Endothelial cell of umbilical vein (primary cell): ENCODE measurements around the gene IRF8. TPM values are rescaled to one million over a fixed set of nuclear protein-coding genes. Genes with fewer than 3 reads are reported as not detected.

Experiments
- BruUV-seq: library from RNA; stranded (reverse); fragments of 400-500 nt; replicated peaks from 2 replicates; lab custom pipeline; 2021; lab: Mats Ljungman, UMichigan
- CTCF ChIA-PET: fragments of 300-600, 350-600 bp; sonication (Branson Sonifier 250); formaldehyde crosslinking; loops from one replicate; lab custom pipeline; 2021; ENCODE audit warnings: antibody characterized with exemption, inconsistent platforms; lab: Charles Lee
- POLR2A ChIA-PET: fragments of 300-600, 350-600 bp; sonication (Branson Sonifier 250); formaldehyde crosslinking; loops from one replicate; lab custom pipeline; 2021; ENCODE audit warnings: antibody characterized with exemption, inconsistent platforms; lab: Charles Lee
- DNase-seq: peaks from one replicate; pipeline ENCODE4 v3.0.0-alpha.2; 2011; ENCODE audit warnings: low read depth, low spot score
- FAIRE-seq: peaks from 2 replicates; lab custom pipeline; 2011; peaks lifted over from hg19 to GRCh38; lab: Jason Lieb, UNC
- H2AFZ ChIP-seq: 2 replicates; pipeline ENCODE4 v1.6.0; 2012; ENCODE audit warnings: low read depth, low read length, control low read depth, inconsistent platforms
- H3K27ac ChIP-seq: 2 replicates; pipeline ENCODE4 v1.5.1; 2011; ENCODE audit warnings: low read depth, mild to moderate bottlenecking, control low read depth, low read length, moderate library complexity; ENCODE audit not compliant: insufficient read depth
- H3K27me3 ChIP-seq, 2 experiments: 2 replicates each; pipeline versions ENCODE4 v1.6.0 to v1.6.1; 2011; ENCODE audit warnings: low read length in 2 of 2, mixed read lengths in 1 of 2; ENCODE audit not compliant: control insufficient read depth in 2 of 2, insufficient read depth in 2 of 2
- H3K36me3 ChIP-seq, 2 experiments: 2 replicates in 1 of 2; 3 replicates in 1 of 2; pipeline ENCODE4 v1.5.1; 2011; ENCODE audit warnings: low read length in 2 of 2, mild to moderate bottlenecking in 1 of 2, moderate library complexity in 1 of 2; ENCODE audit not compliant: control insufficient read depth in 2 of 2, insufficient read depth in 2 of 2; ENCODE audit errors: extremely low read depth in 1 of 2
- H3K4me1 ChIP-seq: 3 replicates; pipeline ENCODE4 v1.5.1; 2011; ENCODE audit warnings: mild to moderate bottlenecking, low read length; ENCODE audit not compliant: control insufficient read depth, insufficient read depth; ENCODE audit errors: extremely low read depth
- H3K4me2 ChIP-seq: 2 replicates; pipeline ENCODE4 v1.6.1; 2011; ENCODE audit warnings: low read length, control low read depth, mixed read lengths; ENCODE audit not compliant: insufficient read depth
- H3K4me3 ChIP-seq, 3 experiments: fragments of 200-600 bp in 1 of 3; sonication (generic), shearing (Covaris generic) in 1 of 3; replicated peaks in 1 of 3; 2 replicates each; pipeline ENCODE4 v1.5.1; 2011 to 2016; ENCODE audit warnings: control low read depth in 3 of 3, low read length in 3 of 3, mild to moderate bottlenecking in 2 of 3, inconsistent platforms in 1 of 3, low read depth in 1 of 3, moderate library complexity in 1 of 3; ENCODE audit not compliant: insufficient read depth in 1 of 3
- H3K79me2 ChIP-seq: 2 replicates; pipeline ENCODE4 v1.6.0; 2012; ENCODE audit warnings: low read length, inconsistent platforms; ENCODE audit not compliant: control insufficient read depth, insufficient read depth
- H3K9ac ChIP-seq: replicated peaks from 2 replicates; pipeline ENCODE3; 2011; ENCODE audit warnings: low read length, control low read depth; ENCODE audit not compliant: insufficient read depth; ENCODE audit errors: extremely low read depth
- H3K9me1 ChIP-seq: replicated peaks from 3 replicates; pipeline ENCODE4 v1.6.0; 2011; ENCODE audit warnings: mild to moderate bottlenecking, low read length; ENCODE audit not compliant: control insufficient read depth, insufficient read depth; ENCODE audit errors: extremely low read depth
- H3K9me3 ChIP-seq: replicated peaks from 2 replicates; pipeline ENCODE4 v1.5.1; 2012; ENCODE audit warnings: low read length, inconsistent platforms; ENCODE audit not compliant: control insufficient read depth, insufficient read depth
- H4K20me1 ChIP-seq: replicated peaks from 2 replicates; pipeline ENCODE3; 2011; ENCODE audit warnings: mild to moderate bottlenecking, low read length; ENCODE audit not compliant: control insufficient read depth, insufficient read depth; ENCODE audit errors: extremely low read depth
- CTCF ChIP-seq, 2 donors: IDR thresholded peaks; 1 replicate in 1 of 2; 2 replicates in 1 of 2; pipeline ENCODE4 v1.5.1; 2011; ENCODE audit warnings: low read length in 2 of 2, mild to moderate bottlenecking in 2 of 2, moderate library complexity in 2 of 2, control low read depth in 1 of 2, inconsistent platforms in 1 of 2, low read depth in 1 of 2; ENCODE audit not compliant: insufficient read depth in 1 of 2; ENCODE audit errors: extremely low read depth in 1 of 2
- FOS ChIP-seq: IDR thresholded peaks from 2 replicates; pipeline ENCODE4 v1.6.1; 2011; ENCODE audit warnings: mild to moderate bottlenecking, low read length, moderate library complexity, borderline replicate concordance; ENCODE audit not compliant: insufficient read depth
- MYC ChIP-seq: IDR thresholded peaks from one replicate; pipeline ENCODE4 v1.6.1; 2011; ENCODE audit warnings: mild to moderate bottlenecking, low read depth, low read length
- POLR2AphosphoS5 ChIP-seq: IDR thresholded peaks from 2 replicates; pipeline ENCODE4 v1.6.1; 2012; ENCODE audit warnings: low read depth, mild to moderate bottlenecking, control low read depth, low read length, moderate library complexity; ENCODE audit not compliant: insufficient read depth
- dilution Hi-C: fragments of 300-500 bp; cut with MboI; formaldehyde crosslinking; loops from one replicate; pipeline ENCODE4 v1.15.0; 2019; ENCODE audit warnings: low sequenced_read_pairs; ENCODE audit not compliant: extremely low pct_ligation_motif_present
- intact Hi-C: fragments of 100-400 bp; cut with micrococcal nuclease; formaldehyde crosslinking; loops from one replicate; pipeline ENCODE4 v1.10.0; 2022
- polyA plus RNA-seq, 4 experiments: library from polyadenylated mRNA; depleted of rRNA in 3 of 4; stranded (reverse) in 3 of 4; unstranded in 1 of 4; fragments of >200 nt; gene quantifications; 2 replicates each; pipeline versions ENCODE4 v1.2.1 to v1.2.3, GENCODE V29; 2011 to 2012; ENCODE audit warnings: missing spikeins in 1 of 4
- total RNA-seq: library from RNA; stranded (reverse); gene quantifications from 2 replicates; pipeline ENCODE4 v1.2.3, GENCODE V29; 2021
- TF ChIP-seq, protein P1 (sequence below): IDR thresholded peaks from 2 replicates; pipeline ENCODE4 v1.6.1; 2011; ENCODE audit not compliant: insufficient read depth, insufficient read length

IRF8 gene
- total and polyA plus RNA-seq, 2 donors (not counting 3 experiments of a cell fraction or from before 2014, with no cell fraction given): not detected

DNA sequence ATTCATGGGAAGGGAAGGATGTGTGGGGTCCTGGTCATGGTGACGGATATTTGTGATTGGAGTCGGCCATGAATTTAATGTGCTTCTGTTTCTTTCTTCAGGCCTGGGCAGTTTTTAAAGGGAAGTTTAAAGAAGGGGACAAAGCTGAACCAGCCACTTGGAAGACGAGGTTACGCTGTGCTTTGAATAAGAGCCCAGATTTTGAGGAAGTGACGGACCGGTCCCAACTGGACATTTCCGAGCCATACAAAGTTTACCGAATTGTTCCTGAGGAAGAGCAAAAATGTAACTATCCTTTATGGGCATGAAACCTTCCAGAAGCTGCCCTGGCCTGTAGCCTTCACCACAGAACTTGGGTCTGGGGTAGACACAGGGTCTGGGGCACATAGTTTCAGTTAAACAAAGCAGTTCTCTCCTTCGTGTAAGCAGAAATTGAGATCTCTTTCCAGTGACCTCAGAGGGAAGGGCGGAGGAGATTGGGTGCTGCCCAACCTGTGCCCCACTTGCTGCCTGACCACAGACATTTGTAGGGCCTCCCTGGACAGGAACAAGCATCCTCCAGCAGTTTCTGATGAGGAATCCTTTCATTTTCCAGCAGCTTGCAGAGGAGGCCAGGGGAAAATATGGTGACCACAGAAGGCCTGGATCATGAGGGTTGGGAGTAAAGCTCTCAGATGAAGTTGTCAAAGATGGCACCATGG is 10.1 kb downstream of the IRF8 start:
- TF ChIP-seq, protein P1, sequence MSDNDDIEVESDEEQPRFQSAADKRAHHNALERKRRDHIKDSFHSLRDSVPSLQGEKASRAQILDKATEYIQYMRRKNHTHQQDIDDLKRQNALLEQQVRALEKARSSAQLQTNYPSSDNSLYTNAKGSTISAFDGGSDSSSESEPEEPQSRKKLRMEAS: no peak
- TF ChIP-seq FOS (no peak), MYC (no peak), CTCF (IDR thresholded peaks at IDR 0.05; ENCODE audit: extremely low read depth in 1 of 2, insufficient read depth in 1 of 2, low read depth in 1 of 2, low read length in 2 of 2) (no peak), POLR2AphosphoS5 (no peak)
- H3K27ac ChIP-seq: no peak overlapping the region
- CTCF ChIA-PET: interaction anchor here (0.9 to 2.0 kb wide), 2 partner anchors 9 to 78 kb away, joined by 3 to 7 read pairs; no protein-coding TSS in a partner anchor
- DNase-seq (no peak), FAIRE-seq (no peak)
- H3K4me1 ChIP-seq: no peaks in the 10 kb centered on the region
- H3K4me2 ChIP-seq: no peak overlapping the region
- H3K9ac ChIP-seq: no peak overlapping the region
- H3K79me2 ChIP-seq: no peaks in the 10 kb centered on the region
- POLR2A ChIA-PET: no interaction called here
- dilution Hi-C loops (no loop called here), intact Hi-C loops (no loop called here)
- H3K36me3 ChIP-seq: no peaks in the 10 kb centered on the region
- H3K9me1 ChIP-seq: no peaks in the 10 kb centered on the region
- H3K27me3 ChIP-seq: peaks cover 0 to 1% of the 10 kb centered on the region in 2 experiments
- no peak overlapping the region for H2AFZ ChIP-seq
- no peaks in the 10 kb centered on the region for H4K20me1 ChIP-seq
- no TSS peak for BruUV-seq
- no peaks in the 10 kb centered on the region for H3K9me3 ChIP-seq
- H3K4me3 ChIP-seq: no peak overlapping the region
